CD4-positive, alpha-beta T cell (primary cell): ENCODE results near the gene GPR4. TPM values are rescaled to one million over a fixed set of nuclear protein-coding genes. Genes with fewer than 3 reads are reported as not detected.

Experiments
- ATAC-seq: fragments of 200-7000 bp; cut with Tn5 transposase; one replicate; pipeline ENCODE4 v1.10.0; 2022; ENCODE audit warnings: mild to moderate bottlenecking; ENCODE audit not compliant: poor library complexity
- CTCF ChIA-PET: fragments of 350-600 bp; sonication (Branson Sonifier 250); formaldehyde crosslinking; loops from one replicate; lab custom pipeline; 2021; ENCODE audit warnings: antibody characterized with exemption, inconsistent platforms; lab: Charles Lee
- POLR2A ChIA-PET: fragments of 350-600 bp; sonication (Branson Sonifier 250); formaldehyde crosslinking; loops from one replicate; lab custom pipeline; 2021; ENCODE audit warnings: antibody characterized with exemption, inconsistent platforms; lab: Charles Lee
- DNase-seq, 14 experiments: peaks; one replicate each; pipeline ENCODE4 v3.0.0-alpha.2; 2013 to 2020; ENCODE audit warnings: mixed read lengths in 2 of 14
- H3K27ac ChIP-seq, 2 donors: one replicate each; pipeline versions ENCODE4 v1.5.1 to v1.7.0; 2013; ENCODE audit warnings: low read length in 2 of 2, low read depth in 1 of 2, mild to moderate bottlenecking in 1 of 2
- H3K27me3 ChIP-seq, 2 experiments: 1 replicate in 1 of 2; 2 replicates in 1 of 2; pipeline versions ENCODE4 v1.6.1 to v1.7.0; 2013; ENCODE audit warnings: low read length in 2 of 2, control low read depth in 1 of 2, mild to moderate bottlenecking in 1 of 2, moderate library complexity in 1 of 2; ENCODE audit not compliant: insufficient read depth in 2 of 2, control insufficient read depth in 1 of 2
- H3K36me3 ChIP-seq: one replicate; pipeline ENCODE4 v1.6.1; 2013; ENCODE audit warnings: low read length, control low read depth; ENCODE audit not compliant: insufficient read depth
- H3K4me1 ChIP-seq: one replicate; pipeline ENCODE4 v1.6.1; 2013; ENCODE audit warnings: low read length, control low read depth; ENCODE audit not compliant: insufficient read depth
- H3K4me3 ChIP-seq: one replicate; pipeline ENCODE4 v1.5.1; 2013; ENCODE audit warnings: mild to moderate bottlenecking, low read length, moderate library complexity
- H3K9me3 ChIP-seq, 2 experiments: 1 replicate in 1 of 2; 2 replicates in 1 of 2; pipeline versions ENCODE4 v1.6.1 to v1.7.0; 2013; ENCODE audit warnings: low read length in 2 of 2, mild to moderate bottlenecking in 2 of 2, control low read depth in 1 of 2, moderate library complexity in 1 of 2; ENCODE audit not compliant: control insufficient read depth in 1 of 2, insufficient read depth in 1 of 2
- H3K27ac Mint-ChIP-seq: one replicate; pipeline ENCODE4 v1.8.0; 2020; ENCODE audit warnings: mixed read lengths
- H3K27me3 Mint-ChIP-seq: one replicate; pipeline ENCODE4 v1.8.0; 2021; ENCODE audit warnings: mixed read lengths
- H3K36me3 Mint-ChIP-seq: one replicate; pipeline ENCODE4 v1.8.0; 2021; ENCODE audit warnings: low read depth, mixed read lengths
- H3K4me1 Mint-ChIP-seq: one replicate; pipeline ENCODE4 v1.8.0; 2021; ENCODE audit warnings: low read depth, mixed read lengths
- H3K4me3 Mint-ChIP-seq: one replicate; pipeline ENCODE4 v1.8.0; 2020; ENCODE audit warnings: mild to moderate bottlenecking, mixed read lengths
- H3K9me3 Mint-ChIP-seq: one replicate; pipeline ENCODE4 v1.8.0; 2020; ENCODE audit warnings: mixed read lengths
- CTCF ChIP-seq: fragments of 200-600 bp; IDR thresholded peaks from one replicate; pipeline ENCODE4 v1.8.0; 2022; ENCODE audit warnings: antibody characterized with exemption, mild to moderate bottlenecking
- intact Hi-C, 2 experiments: fragments of 100-400 bp; cut with DNase I in 1 of 2; cut with micrococcal nuclease in 1 of 2; formaldehyde crosslinking; loops; one replicate each; pipeline versions ENCODE4 v1.15.1 to v1.9.0; 2023 to 2025; cut with DNase I, micrococcal nuclease
- total RNA-seq, 174 experiments: library from RNA in 2 of 174; stranded (reverse) in 2 of 174; gene quantifications; one replicate each; pipeline ENCODE4 v1.2.3 and lab custom pipeline; 2021 to 2026

Gene GPR4
- total RNA-seq, 2 experiments from 2014 or later, result not detected

GRCh38 chr19:45601115-45601514 is 897 bp downstream of the GPR4 start:
- H3K9me3 Mint-ChIP-seq, result no peaks in the 10 kb centered on the region
- Histone ChIP-seq H3K27ac (no peak overlapping the region), H3K27me3 (peaks cover 56 to 73% of the 10 kb centered on the region in 2 experiments), H3K36me3 (no peaks in the 10 kb centered on the region), H3K9me3 (peaks cover 0 to 12% of the 10 kb centered on the region in 2 experiments), H3K4me1 (peaks cover 23% of the 10 kb centered on the region), H3K4me3 (no peak overlapping the region)
- peaks cover 30% of the 10 kb centered on the region for H3K4me1 Mint-ChIP-seq
- no peak overlapping the region for H3K27ac Mint-ChIP-seq
- DNase-seq, result no peak
- H3K36me3 Mint-ChIP-seq, result no peaks in the 10 kb centered on the region
- ChIA-PET CTCF (interaction anchor here (1.2 kb wide), 1 partner anchor 41 kb away, joined by 3 read pairs; no protein-coding TSS in a partner anchor), POLR2A (no interaction called here)
- intact Hi-C loops, result no loop called here
- H3K27me3 Mint-ChIP-seq, result peaks cover 75% of the 10 kb centered on the region
- TF ChIP-seq CTCF, result no peak
- no peak for ATAC-seq
- H3K4me3 Mint-ChIP-seq, result no peak overlapping the region

GRCh38 chr19:45600340-45600885 is 1.6 kb downstream of the GPR4 start:
- peaks cover 30% of the 10 kb centered on the region for H3K4me1 Mint-ChIP-seq
- H3K27ac Mint-ChIP-seq, result no peak overlapping the region
- Histone ChIP-seq H3K4me1 (peaks cover 23% of the 10 kb centered on the region), H3K27ac (no peak overlapping the region), H3K27me3 (peaks cover 59 to 73% of the 10 kb centered on the region in 2 experiments), H3K36me3 (no peaks in the 10 kb centered on the region), H3K4me3 (no peak overlapping the region), H3K9me3 (peaks cover 0 to 12% of the 10 kb centered on the region in 2 experiments)
- intact Hi-C loops, result no loop called here
- POLR2A ChIA-PET, result interaction anchor here (0.7 kb wide), 1 partner anchor 43 kb away, joined by 4 read pairs; no protein-coding TSS in a partner anchor
- DNase-seq, result no peak
- no peak for ATAC-seq
- peaks cover 82% of the 10 kb centered on the region for H3K27me3 Mint-ChIP-seq
- H3K4me3 Mint-ChIP-seq, result no peak overlapping the region
- no peaks in the 10 kb centered on the region for H3K36me3 Mint-ChIP-seq
- CTCF ChIA-PET, result interaction anchor here (1.2 kb wide), 1 partner anchor 41 kb away, joined by 3 read pairs; no protein-coding TSS in a partner anchor
- TF ChIP-seq CTCF, result no peak
- no peaks in the 10 kb centered on the region for H3K9me3 Mint-ChIP-seq

DNA sequence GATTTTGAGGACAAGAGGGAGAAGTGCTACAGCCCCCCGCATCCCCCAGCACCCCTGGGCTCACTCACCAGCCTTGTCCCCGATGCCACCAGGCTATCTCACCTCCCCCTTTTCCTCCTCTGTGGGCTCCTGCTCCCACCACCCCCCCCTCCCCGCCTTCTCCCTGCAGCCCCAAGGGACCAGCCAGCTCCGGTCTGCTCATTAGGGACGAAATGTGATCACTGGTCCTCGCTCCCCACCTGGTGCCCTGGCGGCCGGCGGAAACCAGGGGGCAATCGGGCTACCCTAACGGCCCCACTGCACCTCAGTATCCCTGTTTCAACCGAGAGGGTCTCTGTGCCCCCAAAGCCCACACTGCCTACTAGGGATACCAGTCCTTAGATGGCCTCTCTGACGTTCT is 2.7 kb downstream of the GPR4 start:
- peaks cover 30% of the 10 kb centered on the region for H3K4me1 Mint-ChIP-seq
- peaks cover 88% of the 10 kb centered on the region for H3K27me3 Mint-ChIP-seq
- Histone ChIP-seq H3K4me3 (no peak overlapping the region), H3K27me3 (peaks cover 64 to 73% of the 10 kb centered on the region in 2 experiments), H3K27ac (no peak overlapping the region), H3K36me3 (no peaks in the 10 kb centered on the region), H3K4me1 (peaks cover 23% of the 10 kb centered on the region), H3K9me3 (peaks cover 0 to 12% of the 10 kb centered on the region in 2 experiments)
- no peaks in the 10 kb centered on the region for H3K9me3 Mint-ChIP-seq
- POLR2A ChIA-PET, result interaction anchor here (0.8 to 1.8 kb wide), 3 partner anchors 14 to 43 kb away, joined by 3 to 7 read pairs (median 3); no protein-coding TSS in a partner anchor
- DNase-seq (no peak), ATAC-seq (no peak)
- no peak overlapping the region for H3K4me3 Mint-ChIP-seq
- H3K36me3 Mint-ChIP-seq, result no peaks in the 10 kb centered on the region
- intact Hi-C loops, result no loop called here
- no peak for TF ChIP-seq CTCF
- CTCF ChIA-PET, result interaction anchor here (0.7 kb wide), 1 partner anchor 43 kb away, joined by 3 read pairs; no protein-coding TSS in a partner anchor
- no peak overlapping the region for H3K27ac Mint-ChIP-seq
